ENCODE measurements around the gene HMG20A. TPM values are rescaled to one million over a fixed set of nuclear protein-coding genes. Genes with fewer than 3 reads are reported as not detected.

The HMG20A gene
- total RNA-seq, 6 experiments from 2014 or later = 14.6 to 21.1 (median 19.5) TPM

DNA sequence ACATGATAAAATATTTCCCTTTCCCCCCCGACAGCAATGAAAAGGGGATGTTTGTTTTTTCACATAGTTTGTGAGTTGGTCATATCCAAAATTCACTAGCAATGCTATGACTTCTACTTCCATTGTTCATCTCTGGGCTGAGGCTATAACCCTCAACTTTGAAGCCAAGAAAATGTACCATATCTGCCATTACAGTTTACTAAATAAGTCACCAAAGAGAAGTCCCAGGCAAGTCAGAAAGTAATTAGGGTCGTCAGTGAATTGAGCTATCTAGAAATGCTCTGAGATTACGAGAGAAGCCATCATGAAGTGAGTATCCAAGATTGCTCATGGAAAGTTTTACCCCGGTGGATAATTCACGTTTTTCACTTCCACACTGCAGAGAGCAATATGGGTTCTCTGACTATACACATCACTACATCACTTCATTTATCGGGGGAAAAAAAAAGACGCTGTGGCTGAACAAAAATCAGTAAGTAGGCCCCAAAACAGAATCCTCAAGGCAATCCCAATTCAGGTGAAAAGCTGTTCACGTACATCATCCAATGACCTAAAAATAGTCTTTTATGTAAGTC lies 2.2 kb upstream of the HMG20A start:
- DNase-seq = no peak
- H3K4me1 ChIP-seq = peaks cover 0 to 15% (median 3%) of the 10 kb centered on the region in 4 donors
- H3K9me3 ChIP-seq = no peaks in the 10 kb centered on the region
- intact Hi-C loops (cut with DNase I) = no loop called here
- WGBS (ENCODE audit: insufficient coverage, low coverage, low lambda C conversion rate, missing lambda C conversion rate) = 45% methylated on average over 8 of the region's 8 CpGs
- no peak overlapping the region for H3K27ac ChIP-seq
- ATAC-seq = no peak
- no peak for TF ChIP-seq POLR2A (IDR thresholded peaks at IDR 0.05)
- TF ChIP-seq, protein P1, sequence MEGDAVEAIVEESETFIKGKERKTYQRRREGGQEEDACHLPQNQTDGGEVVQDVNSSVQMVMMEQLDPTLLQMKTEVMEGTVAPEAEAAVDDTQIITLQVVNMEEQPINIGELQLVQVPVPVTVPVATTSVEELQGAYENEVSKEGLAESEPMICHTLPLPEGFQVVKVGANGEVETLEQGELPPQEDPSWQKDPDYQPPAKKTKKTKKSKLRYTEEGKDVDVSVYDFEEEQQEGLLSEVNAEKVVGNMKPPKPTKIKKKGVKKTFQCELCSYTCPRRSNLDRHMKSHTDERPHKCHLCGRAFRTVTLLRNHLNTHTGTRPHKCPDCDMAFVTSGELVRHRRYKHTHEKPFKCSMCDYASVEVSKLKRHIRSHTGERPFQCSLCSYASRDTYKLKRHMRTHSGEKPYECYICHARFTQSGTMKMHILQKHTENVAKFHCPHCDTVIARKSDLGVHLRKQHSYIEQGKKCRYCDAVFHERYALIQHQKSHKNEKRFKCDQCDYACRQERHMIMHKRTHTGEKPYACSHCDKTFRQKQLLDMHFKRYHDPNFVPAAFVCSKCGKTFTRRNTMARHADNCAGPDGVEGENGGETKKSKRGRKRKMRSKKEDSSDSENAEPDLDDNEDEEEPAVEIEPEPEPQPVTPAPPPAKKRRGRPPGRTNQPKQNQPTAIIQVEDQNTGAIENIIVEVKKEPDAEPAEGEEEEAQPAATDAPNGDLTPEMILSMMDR (IDR thresholded peaks at IDR 0.05) = no peak
- H3K4me3 ChIP-seq = peak overlapping the region; percentile 65 to 75 (median 68)
- H3K27me3 ChIP-seq = no peaks in the 10 kb centered on the region
- no peaks in the 10 kb centered on the region for H3K36me3 ChIP-seq

DNA sequence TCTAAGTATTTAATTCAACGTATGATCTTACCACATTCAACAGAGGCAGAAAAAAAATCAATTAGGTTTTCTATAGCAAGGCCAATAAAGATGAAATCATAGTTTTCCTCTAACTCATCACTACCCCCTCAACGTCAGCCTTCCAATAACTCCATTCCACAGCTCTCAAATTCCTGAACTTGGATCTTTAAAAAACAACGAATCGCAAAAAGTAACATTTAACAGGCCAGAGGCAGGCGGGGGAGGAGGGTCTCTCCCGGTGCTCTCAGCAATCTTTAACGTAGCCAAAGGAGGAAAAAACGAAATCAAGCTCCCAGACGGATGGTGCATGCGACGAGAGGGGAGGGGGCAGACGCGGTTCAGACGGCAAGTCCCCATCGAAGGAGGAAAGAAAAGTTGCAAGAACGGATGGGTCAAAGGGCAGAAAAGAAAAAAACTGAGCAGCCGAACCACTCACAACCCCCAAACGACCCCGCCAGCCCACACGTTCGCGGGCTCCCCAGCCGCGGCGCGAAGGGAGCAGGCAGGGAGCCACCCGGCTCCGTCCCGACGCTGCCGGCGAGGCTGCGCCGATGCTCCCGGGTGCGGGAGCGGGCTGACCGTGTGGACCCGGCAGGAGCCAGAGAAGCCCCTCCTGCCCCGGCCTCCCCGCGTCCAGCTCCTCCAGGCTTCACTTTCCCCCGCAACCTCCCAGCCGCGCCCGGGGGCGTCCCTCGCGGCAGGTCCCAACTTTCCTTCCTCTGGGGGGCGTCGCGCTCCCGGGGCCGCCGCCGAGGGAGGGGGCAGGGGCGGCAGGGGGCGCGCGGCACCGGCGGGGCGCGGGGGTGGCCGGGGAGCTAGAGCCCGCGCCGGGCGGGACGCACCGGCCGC lies 1.5 kb upstream of the HMG20A start:
- 2% methylated on average over 26 of the region's 72 CpGs for WGBS (ENCODE audit: insufficient coverage, low coverage, low lambda C conversion rate, missing lambda C conversion rate)
- peak overlapping the region; percentile 80 to 95 (median 91) for H3K27ac ChIP-seq
- intact Hi-C loops (cut with DNase I) = no loop called here
- peak overlapping the region; percentile 65 to 75 (median 68) for H3K4me3 ChIP-seq
- H3K27me3 ChIP-seq = no peaks in the 10 kb centered on the region
- peaks cover 0 to 15% (median 3%) of the 10 kb centered on the region in 4 donors for H3K4me1 ChIP-seq
- TF ChIP-seq, protein P1 (IDR thresholded peaks at IDR 0.05) = peak in 3 of 4 donors; percentile 20 to 40 (median 24)
- TF ChIP-seq POLR2A (IDR thresholded peaks at IDR 0.05) = no peak
- no peaks in the 10 kb centered on the region for H3K9me3 ChIP-seq
- peak; percentile 0 to 6 (median 2) for ATAC-seq
- no peaks in the 10 kb centered on the region for H3K36me3 ChIP-seq
- peak; percentile 66 to 68 (median 68) for DNase-seq

DNA sequence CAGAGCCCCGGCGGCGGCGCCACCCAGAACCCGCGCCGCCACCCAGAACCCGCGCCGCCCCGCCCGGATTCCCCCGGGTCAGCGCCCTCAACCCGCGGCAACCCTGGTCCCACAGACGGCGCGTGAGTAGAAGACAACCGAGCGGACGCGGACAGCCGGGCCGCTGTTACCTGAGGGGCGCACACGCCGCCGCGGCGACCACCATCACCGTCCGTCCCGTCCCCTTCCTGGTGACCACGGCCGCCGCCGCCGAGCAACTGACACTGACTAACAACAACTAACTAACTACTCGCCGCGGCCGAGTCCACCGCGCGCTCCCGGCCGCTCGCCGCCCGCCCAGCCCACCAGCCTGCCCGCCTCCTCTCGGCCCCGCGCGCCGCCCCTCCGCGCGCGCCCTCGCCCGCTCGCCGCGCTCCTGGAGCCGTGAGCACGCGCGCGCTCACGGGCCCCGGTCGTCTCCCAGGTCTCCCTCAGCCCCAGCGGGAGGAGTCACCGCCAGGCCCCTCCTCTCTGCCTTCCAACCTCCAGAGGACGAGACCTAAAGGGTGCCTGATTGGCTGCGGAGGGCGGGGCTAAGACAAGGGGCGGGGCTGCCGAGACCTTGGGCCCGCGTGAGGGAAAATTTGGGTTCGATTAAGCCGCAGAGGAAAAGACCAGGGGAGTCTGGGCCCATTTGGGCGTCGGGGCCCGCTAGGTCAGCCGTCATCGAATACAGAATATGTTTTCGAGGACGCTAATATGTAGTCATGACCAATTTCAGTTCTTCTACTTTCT lies 665 bp upstream of the HMG20A start, which contains the start of gene PEAK1:
TSS of gene PEAK1 (minus strand) at position 269 of the 774 bp plus-strand sequence. CDS start 238,178 bp downstream, outside the sequence.
- Histone ChIP-seq H3K36me3 (no peaks in the 10 kb centered on the region), H3K27me3 (no peaks in the 10 kb centered on the region), H3K4me1 (peaks cover 0 to 24% (median 7%) of the 10 kb centered on the region in 4 donors), H3K27ac (peak within 1 kb of the TSS; percentile 88 to 95 (median 93)), H3K9me3 (no peaks in the 10 kb centered on the region), H3K4me3 (peak within 1 kb of the TSS; percentile 68 to 75 (median 75))
- intact Hi-C loops (cut with DNase I) = no loop called here
- ATAC-seq (peak; percentile 92 to 97 (median 94)), DNase-seq (peak; percentile 99 to 100 (median 100))
- TF ChIP-seq, protein P1 (IDR thresholded peaks at IDR 0.05) = no peak
- peak; percentile 92 for TF ChIP-seq POLR2A (IDR thresholded peaks at IDR 0.05)
- WGBS (ENCODE audit: insufficient coverage, low coverage, low lambda C conversion rate, missing lambda C conversion rate) = 0% methylated on average over 15 of the region's 92 CpGs

DNA sequence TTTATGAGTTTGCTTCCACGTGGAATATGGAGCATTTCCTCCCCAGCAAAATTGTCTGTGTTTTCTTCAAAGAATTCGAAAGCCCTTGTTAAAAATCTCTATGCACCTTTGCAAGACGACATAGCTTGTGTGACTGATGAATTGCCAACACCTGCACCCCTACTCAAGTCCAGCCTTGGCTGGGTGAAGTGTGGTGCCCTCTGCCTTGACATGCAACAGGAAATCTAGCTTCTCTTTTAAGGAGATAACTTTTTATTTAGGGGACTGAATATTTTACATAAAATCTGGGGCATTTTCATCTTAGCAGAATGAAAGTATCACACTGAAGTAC lies 647 bp downstream of the HMG20A start:
- ATAC-seq = no peak
- no peak for TF ChIP-seq POLR2A (IDR thresholded peaks at IDR 0.05)
- TF ChIP-seq, protein P1 (IDR thresholded peaks at IDR 0.05) = no peak
- Histone ChIP-seq H3K27ac (peak overlapping the region; percentile 88 to 95 (median 93)), H3K27me3 (no peaks in the 10 kb centered on the region), H3K4me1 (peaks cover 0 to 25% (median 7%) of the 10 kb centered on the region in 4 donors), H3K9me3 (no peaks in the 10 kb centered on the region), H3K36me3 (no peaks in the 10 kb centered on the region), H3K4me3 (peak overlapping the region; percentile 55 to 75 (median 75))
- WGBS (ENCODE audit: insufficient coverage, low coverage, low lambda C conversion rate, missing lambda C conversion rate) = 0% methylated on average over 3 of the region's 3 CpGs
- intact Hi-C loops (cut with DNase I) = no loop called here
- peak in 1 of 3 donors; percentile 16 for DNase-seq
